Breast epithelium (tissue), 4 donors: Measurements from ENCODE around the gene RELL1. TPM values are rescaled to one million over a fixed set of nuclear protein-coding genes. Genes with fewer than 3 reads are reported as not detected.

Source experiments
- DNase-seq, 2 donors: peaks; one replicate each; pipeline ENCODE4 v3.0.0-alpha.2; 2019; ENCODE audit warnings: low spot score in 2 of 2
- H3K27ac ChIP-seq, 2 donors: fragments of 200-600 bp; sonication (generic) in 1 of 2; one replicate each; pipeline ENCODE4 v1.5.1; 2016 to 2019; ENCODE audit warnings: mild to moderate bottlenecking in 1 of 2
- H3K27me3 ChIP-seq, 2 donors: fragments of 200-600 bp; sonication (generic) in 1 of 2; one replicate each; pipeline versions ENCODE4 v1.5.1 to v1.6.0; 2017 to 2019; ENCODE audit warnings: control low read depth in 1 of 2, mild to moderate bottlenecking in 1 of 2
- H3K36me3 ChIP-seq: fragments of 200-600 bp; one replicate; pipeline ENCODE4 v1.5.1; 2019
- H3K4me1 ChIP-seq, 2 donors: fragments of 200-600 bp; sonication (generic); one replicate each; pipeline ENCODE4 v1.5.1; 2016 to 2019; ENCODE audit warnings: control low read depth in 1 of 2
- H3K4me3 ChIP-seq, 3 donors: fragments of 200-600 bp; sonication (generic); 1 replicate in 2 of 3; 2 replicates in 1 of 3; pipeline ENCODE4 v1.5.1; 2016 to 2019; ENCODE audit warnings: mild to moderate bottlenecking in 3 of 3, moderate library complexity in 2 of 3
- H3K9me3 ChIP-seq, 2 donors: fragments of 200-600 bp; sonication (generic) in 1 of 2; one replicate each; pipeline ENCODE4 v1.5.1; 2016 to 2019; ENCODE audit warnings: control low read depth in 1 of 2
- CTCF ChIP-seq, 3 donors: fragments of 450-650 bp; IDR thresholded peaks; one replicate each; pipeline ENCODE4 v1.5.1; 2016 to 2017; ENCODE audit warnings: antibody characterized with exemption in 3 of 3, mild to moderate bottlenecking in 3 of 3, moderate library complexity in 3 of 3
- POLR2A ChIP-seq: fragments of 450-650 bp; IDR thresholded peaks from one replicate; pipeline ENCODE4 v1.6.1; 2016; ENCODE audit warnings: antibody characterized with exemption, mild to moderate bottlenecking, moderate library complexity
- POLR2AphosphoS5 ChIP-seq, 3 donors: sonication (generic); formaldehyde crosslinking; IDR thresholded peaks; one replicate each; pipeline ENCODE4 v1.6.1; 2017; ENCODE audit warnings: antibody characterized with exemption in 3 of 3
- intact Hi-C: fragments of 100-400 bp; cut with DNase I; formaldehyde crosslinking; loops from one replicate; pipeline ENCODE4 v1.15.1; 2023; ENCODE audit warnings: low total_unique reads
- total RNA-seq, 3 donors: library from RNA; depleted of rRNA; stranded (reverse); fragments of >200 nt; gene quantifications; one replicate each; pipeline ENCODE4 v1.1.0, GENCODE V29; 2016

RELL1 gene
- total RNA-seq, 3 donors from 2014 or later: 68.5 to 88.8 (median 76.0) TPM

- Histone ChIP-seq H3K9me3 (no peaks in the 10 kb centered on the region), H3K36me3 (no peaks in the 10 kb centered on the region), H3K27me3 (no peaks in the 10 kb centered on the region), H3K4me1 (no peaks in the 10 kb centered on the region), H3K4me3 (no peak overlapping the region), H3K27ac (no peak overlapping the region)
- no peak for DNase-seq
- intact Hi-C loops: no loop called here
- TF ChIP-seq POLR2AphosphoS5 (IDR thresholded peaks at IDR 0.05) (no peak), POLR2A (no peak), CTCF (IDR thresholded peaks at IDR 0.05) (no peak)
These were observed 123.6 kb downstream of the RELL1 start for GRCh38 chr4:37562592-37562991.

- H3K9me3 ChIP-seq: no peaks in the 10 kb centered on the region
- TF ChIP-seq POLR2A: no peak
- TF ChIP-seq POLR2AphosphoS5 (IDR thresholded peaks at IDR 0.05): no peak
- TF ChIP-seq CTCF (IDR thresholded peaks at IDR 0.05): no peak
- no peak overlapping the region for H3K27ac ChIP-seq
- no peaks in the 10 kb centered on the region for H3K36me3 ChIP-seq
- no peak overlapping the region for H3K4me3 ChIP-seq
- no peak for DNase-seq
- intact Hi-C loops: no loop called here
- H3K27me3 ChIP-seq: no peaks in the 10 kb centered on the region
- H3K4me1 ChIP-seq: no peaks in the 10 kb centered on the region
These were observed 124.4 kb downstream of the RELL1 start for GRCh38 chr4:37561803-37562207.

- no peaks in the 10 kb centered on the region for H3K4me1 ChIP-seq
- H3K27ac ChIP-seq: no peak overlapping the region
- no peaks in the 10 kb centered on the region for H3K9me3 ChIP-seq
- intact Hi-C loops: no loop called here
- no peak overlapping the region for H3K4me3 ChIP-seq
- no peaks in the 10 kb centered on the region for H3K36me3 ChIP-seq
- DNase-seq: no peak
- TF ChIP-seq POLR2AphosphoS5 (IDR thresholded peaks at IDR 0.05) (no peak), POLR2A (no peak), CTCF (IDR thresholded peaks at IDR 0.05) (no peak)
- H3K27me3 ChIP-seq: no peaks in the 10 kb centered on the region
These were observed 124.9 kb downstream of the RELL1 start for GRCh38 chr4:37561196-37561802.

Other genes starting within 250 kb of the RELL1 start
- gene PGM2, start 140.3 kb upstream of the RELL1 start, total RNA-seq: 10 to 100 TPM; 11.0 to 26.2 (median 21.3) TPM
- gene TBC1D1, start 204.7 kb upstream of the RELL1 start, total RNA-seq: 10 to 100 TPM; 55.2 to 80.9 (median 63.9) TPM